Fibroblast of lung (primary cell): ENCODE results near the gene STKLD1.

ENCODE experiments used
- EZH2 ChIP-seq: IDR thresholded peaks from 2 replicates; pipeline ENCODE4 v1.5.1; 2012; ENCODE audit warnings: low read length, control low read depth, mild to moderate bottlenecking; ENCODE audit errors: missing control alignments
- TF ChIP-seq, protein P1 (sequence below), 2 donors: IDR thresholded peaks in 1 of 2; conservative IDR thresholded peaks in 1 of 2; 1 replicate in 1 of 2; 2 replicates in 1 of 2; pipeline ENCODE4 v1.5.1; 2011 to 2012; ENCODE audit warnings: low read length in 2 of 2, control low read depth in 1 of 2, inconsistent platforms in 1 of 2, low read depth in 1 of 2, mild to moderate bottlenecking in 1 of 2

DNA sequence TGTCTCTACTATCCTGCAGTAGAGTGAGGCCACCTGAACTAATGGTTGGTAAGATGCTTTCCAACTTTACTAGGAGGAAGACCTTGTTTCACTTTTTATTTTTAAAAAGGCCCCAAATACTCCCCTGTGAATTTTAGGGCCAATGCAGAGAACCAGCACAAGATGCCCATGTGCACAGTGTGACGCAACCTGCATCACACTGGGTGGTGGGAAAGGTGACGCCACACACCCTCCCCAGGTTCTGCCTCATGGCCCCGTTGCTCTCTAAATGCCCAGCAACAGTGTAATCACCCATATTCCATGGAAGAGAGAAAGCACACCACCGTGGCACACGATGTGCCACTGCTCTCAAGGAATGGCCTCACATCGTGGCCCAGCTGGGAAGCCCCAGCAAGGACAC lies 6.7 kb upstream of the STKLD1 start:
- TF ChIP-seq, protein P1, sequence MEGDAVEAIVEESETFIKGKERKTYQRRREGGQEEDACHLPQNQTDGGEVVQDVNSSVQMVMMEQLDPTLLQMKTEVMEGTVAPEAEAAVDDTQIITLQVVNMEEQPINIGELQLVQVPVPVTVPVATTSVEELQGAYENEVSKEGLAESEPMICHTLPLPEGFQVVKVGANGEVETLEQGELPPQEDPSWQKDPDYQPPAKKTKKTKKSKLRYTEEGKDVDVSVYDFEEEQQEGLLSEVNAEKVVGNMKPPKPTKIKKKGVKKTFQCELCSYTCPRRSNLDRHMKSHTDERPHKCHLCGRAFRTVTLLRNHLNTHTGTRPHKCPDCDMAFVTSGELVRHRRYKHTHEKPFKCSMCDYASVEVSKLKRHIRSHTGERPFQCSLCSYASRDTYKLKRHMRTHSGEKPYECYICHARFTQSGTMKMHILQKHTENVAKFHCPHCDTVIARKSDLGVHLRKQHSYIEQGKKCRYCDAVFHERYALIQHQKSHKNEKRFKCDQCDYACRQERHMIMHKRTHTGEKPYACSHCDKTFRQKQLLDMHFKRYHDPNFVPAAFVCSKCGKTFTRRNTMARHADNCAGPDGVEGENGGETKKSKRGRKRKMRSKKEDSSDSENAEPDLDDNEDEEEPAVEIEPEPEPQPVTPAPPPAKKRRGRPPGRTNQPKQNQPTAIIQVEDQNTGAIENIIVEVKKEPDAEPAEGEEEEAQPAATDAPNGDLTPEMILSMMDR (conservative IDR thresholded peaks at IDR 0.05 in 1 of 2, IDR thresholded peaks at IDR 0.05 in 1 of 2; ENCODE audit: low read depth in 1 of 2, low read length in 2 of 2) = no peak
- no peak for TF ChIP-seq EZH2
